ENCODE measurements around the gene BRINP1.

DNA sequence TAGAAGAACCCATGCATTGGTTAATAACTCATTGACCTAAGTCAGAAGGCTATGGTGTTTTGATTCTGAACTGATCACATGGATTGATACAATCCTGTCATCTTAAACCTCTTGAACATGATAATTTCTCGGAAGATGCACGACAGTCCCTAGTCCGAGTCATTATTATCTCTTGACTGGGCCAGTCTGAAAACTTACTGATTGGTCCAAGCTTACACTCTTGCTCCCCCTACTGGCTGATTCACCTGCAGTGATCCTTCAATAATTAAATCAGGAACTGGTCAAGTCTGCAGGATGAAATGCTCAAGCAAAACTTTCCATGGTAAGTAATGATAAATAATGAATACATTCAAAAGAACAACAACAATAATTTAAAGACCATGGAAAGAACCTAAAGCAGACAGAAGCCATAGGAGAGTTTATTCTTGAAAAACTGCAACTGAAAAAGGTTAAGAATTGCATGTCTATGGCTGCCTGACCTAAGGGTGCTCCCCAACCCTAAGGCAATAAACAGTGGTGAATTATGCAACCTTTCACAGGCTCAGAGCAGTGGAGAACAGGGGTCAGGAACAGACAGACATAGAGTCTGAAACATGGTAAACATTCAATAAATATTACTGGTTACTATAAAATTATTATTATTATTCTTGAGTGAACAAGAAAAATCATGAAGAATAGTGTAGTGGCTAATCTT lies 79.3 kb downstream of the BRINP1 start:
- TF ChIP-seq, protein P1, sequence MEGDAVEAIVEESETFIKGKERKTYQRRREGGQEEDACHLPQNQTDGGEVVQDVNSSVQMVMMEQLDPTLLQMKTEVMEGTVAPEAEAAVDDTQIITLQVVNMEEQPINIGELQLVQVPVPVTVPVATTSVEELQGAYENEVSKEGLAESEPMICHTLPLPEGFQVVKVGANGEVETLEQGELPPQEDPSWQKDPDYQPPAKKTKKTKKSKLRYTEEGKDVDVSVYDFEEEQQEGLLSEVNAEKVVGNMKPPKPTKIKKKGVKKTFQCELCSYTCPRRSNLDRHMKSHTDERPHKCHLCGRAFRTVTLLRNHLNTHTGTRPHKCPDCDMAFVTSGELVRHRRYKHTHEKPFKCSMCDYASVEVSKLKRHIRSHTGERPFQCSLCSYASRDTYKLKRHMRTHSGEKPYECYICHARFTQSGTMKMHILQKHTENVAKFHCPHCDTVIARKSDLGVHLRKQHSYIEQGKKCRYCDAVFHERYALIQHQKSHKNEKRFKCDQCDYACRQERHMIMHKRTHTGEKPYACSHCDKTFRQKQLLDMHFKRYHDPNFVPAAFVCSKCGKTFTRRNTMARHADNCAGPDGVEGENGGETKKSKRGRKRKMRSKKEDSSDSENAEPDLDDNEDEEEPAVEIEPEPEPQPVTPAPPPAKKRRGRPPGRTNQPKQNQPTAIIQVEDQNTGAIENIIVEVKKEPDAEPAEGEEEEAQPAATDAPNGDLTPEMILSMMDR (IDR thresholded peaks at IDR 0.05): peak; percentile 62
- TF ChIP-seq REST (IDR thresholded peaks at IDR 0.05; ENCODE audit: insufficient read depth in 1 of 2, low read depth in 2 of 2, low read length in 1 of 2) (no peak), TCF7L2 (IDR thresholded peaks at IDR 0.05; ENCODE audit: low read depth, low read length) (no peak), POLR2AphosphoS5 (IDR thresholded peaks at IDR 0.05; ENCODE audit: low read depth, low read length) (no peak), SIN3A (IDR thresholded peaks at IDR 0.05; ENCODE audit: borderline replicate concordance, insufficient read depth, low read depth, low read length) (no peak)

All from Panc1 (cell line).